Ovary (tissue), 9 donors: Measurements from ENCODE around the gene R3HDM2. TPM values are rescaled to one million over a fixed set of nuclear protein-coding genes. Genes with fewer than 3 reads are reported as not detected.

Experiments
- DNase-seq, 5 donors: peaks; one replicate each; pipeline ENCODE4 v3.0.0-alpha.2; 2019 to 2020
- H3K27ac ChIP-seq, 2 donors: fragments of 200-600 bp; one replicate each; pipeline versions ENCODE4 v1.5.1 to v1.8.0; 2019 to 2022
- H3K27me3 ChIP-seq: fragments of 200-600 bp; one replicate; pipeline ENCODE4 v1.8.0; 2022
- H3K36me3 ChIP-seq: fragments of 200-600 bp; sonication (generic); one replicate; pipeline ENCODE4 v1.5.1; 2019
- H3K4me1 ChIP-seq: one replicate; pipeline ENCODE4 v1.8.1; 2013; ENCODE audit warnings: mild to moderate bottlenecking, moderate library complexity; ENCODE audit not compliant: insufficient read depth
- H3K4me3 ChIP-seq: fragments of 200-600 bp; sonication (generic); one replicate; pipeline ENCODE4 v1.5.1; 2017
- H3K9me3 ChIP-seq, 2 donors: fragments of 200-600 bp in 1 of 2; sonication (generic) in 1 of 2; one replicate each; pipeline versions ENCODE4 v1.5.1 to v1.8.1; 2013 to 2019; ENCODE audit warnings: mild to moderate bottlenecking in 1 of 2, moderate library complexity in 1 of 2
- EP300 ChIP-seq: sonication (generic); formaldehyde crosslinking; IDR thresholded peaks from one replicate; pipeline ENCODE4 v1.6.1; 2017; ENCODE audit warnings: antibody characterized with exemption
- POLR2A ChIP-seq: fragments of 450-650 bp; IDR thresholded peaks from one replicate; pipeline ENCODE4 v1.6.1; 2017; ENCODE audit warnings: antibody characterized with exemption, mild to moderate bottlenecking, moderate library complexity
- WGBS, 3 donors: extraction: QIAGEN DNeasy Blood & Tissue Kit in 1 of 3; methylation state at CpG; one replicate each; pipeline versions ENCODE4 v1.1.5 to v1.1.7; 2013 to 2017; 5-methylcytosine and 5-hydroxymethylcytosine counted together
- intact Hi-C, 4 donors: fragments of 100-400 bp; cut with DNase I; formaldehyde crosslinking; loops; one replicate each; pipeline versions ENCODE4 v1.11.0 to v1.15.1; 2022 to 2023
- polyA plus RNA-seq, 2 donors: library from polyadenylated mRNA; stranded (reverse); fragments of 200-250 nt in 1 of 2; fragments of 350-450 nt in 1 of 2; fragmentation: Illumina TruSeq in 1 of 2; extraction: RNeasy Lipid Tissue Mini Kit (QIAGEN cat#74804) in 1 of 2; gene quantifications; one replicate each; pipeline ENCODE4 v1.2.3, GENCODE V29; 2013 to 2014
- total RNA-seq, 7 donors: library from RNA; depleted of rRNA in 2 of 7; stranded (reverse); fragments of >200 nt in 2 of 7; fragmentation: NEBNext Ultra II Directional in 3 of 7; extraction: Animal tissue kit (Norgen Biotek cat#: 25700) in 3 of 7; gene quantifications; one replicate each; pipeline versions ENCODE4 v1.1.0 to v1.2.4, GENCODE V29; 2016 to 2023
- TF ChIP-seq, protein P1 (sequence below), 3 donors: fragments of 450-650 bp in 2 of 3; fragments of 200-600 bp in 1 of 3; IDR thresholded peaks; one replicate each; pipeline versions ENCODE4 v1.5.1 to v1.8.0; 2016 to 2022; ENCODE audit warnings: antibody characterized with exemption in 3 of 3, mild to moderate bottlenecking in 1 of 3
- donor health status: DM: no; HTN: no; CAD: no; lungs with moderate emphysema.
- donor health status: DM: no; HTN: no; CAD: no.
- donor health status: Bipolar disorder and iron deficiency.
- donor health status: DM: yes; HTN: yes; CAD: no.
- donor health status: DM: no; HTN: no; CAD: no.
- donor health status: DM: yes; HTN: yes; CAD: no.

R3HDM2 gene
- total and polyA plus RNA-seq, 9 donors = 24.3 to 81.4 (median 65.6) TPM

DNA sequence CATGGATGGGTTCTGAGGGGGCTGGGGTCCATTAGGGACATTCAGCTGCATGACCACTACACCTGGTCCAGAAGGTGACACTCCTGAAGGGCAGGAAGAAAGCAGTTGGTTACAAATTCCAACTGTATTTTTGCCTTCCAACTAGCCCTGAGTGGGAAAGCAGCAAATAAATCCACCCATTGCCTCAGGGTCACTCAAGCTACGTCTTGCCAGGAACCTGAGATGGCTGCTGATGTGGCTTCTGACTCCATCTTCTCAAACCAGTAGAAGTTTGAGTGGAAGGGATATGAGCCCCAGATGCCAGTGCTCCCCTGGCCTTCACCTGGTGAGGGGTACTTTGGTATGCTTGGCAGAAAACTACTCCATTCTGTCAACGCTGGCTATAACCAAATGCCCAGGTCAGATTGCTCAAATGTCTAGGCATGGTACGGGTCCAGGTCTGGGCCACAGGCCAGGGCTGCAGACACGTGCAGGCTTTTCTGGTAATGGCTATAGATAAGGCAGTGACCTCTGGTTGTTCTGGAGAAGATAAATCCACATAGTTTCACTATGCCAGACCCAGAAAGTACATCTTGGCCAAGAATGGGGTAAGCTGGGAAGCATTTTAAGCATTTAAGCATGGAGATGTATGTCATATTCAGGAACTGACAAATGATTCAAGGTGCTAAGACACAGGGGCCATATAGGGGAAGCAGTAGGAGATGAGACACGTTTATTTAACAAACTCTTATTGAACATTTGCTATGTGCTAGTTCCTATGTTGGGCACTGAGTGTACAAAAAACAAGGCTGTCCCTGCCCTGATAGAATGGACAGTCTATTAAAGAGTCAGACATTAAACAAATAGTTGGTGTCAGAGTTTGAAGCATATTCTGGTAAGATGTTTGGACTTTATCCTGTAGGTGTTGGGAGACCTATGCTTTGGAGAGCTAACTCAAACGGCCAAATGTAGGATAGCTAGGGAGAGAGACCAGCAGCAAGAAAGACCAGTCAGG is 171.6 kb downstream of the R3HDM2 start:
- H3K9me3 ChIP-seq = no peaks in the 10 kb centered on the region
- no peaks in the 10 kb centered on the region for H3K36me3 ChIP-seq

DNA sequence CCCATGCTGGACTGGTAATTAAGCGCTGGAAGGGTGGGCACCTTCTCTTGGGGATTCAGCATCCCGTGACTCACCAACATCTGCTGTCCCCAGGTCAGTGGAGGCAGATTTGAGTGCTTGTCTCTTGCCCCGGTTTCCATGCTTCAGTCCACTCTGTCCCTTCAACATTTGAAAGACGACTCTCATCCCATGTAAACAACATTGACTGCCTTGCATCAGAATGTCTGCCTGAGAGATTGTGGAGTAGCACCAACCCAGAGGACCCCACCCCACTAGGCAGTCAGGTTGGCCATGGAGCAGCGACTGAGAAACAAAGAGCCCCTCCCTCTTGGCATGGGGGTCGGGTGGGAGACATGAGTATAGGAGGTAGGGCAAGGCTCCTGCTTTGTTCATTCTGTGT is 174.9 kb downstream of the R3HDM2 start:
- no peak overlapping the region for H3K4me3 ChIP-seq
- 82 to 89% (median 87%) methylated on average over 6 of the region's 6 CpGs for WGBS, 3 donors
- no peak overlapping the region for H3K27ac ChIP-seq
- no peaks in the 10 kb centered on the region for H3K36me3 ChIP-seq
- H3K27me3 ChIP-seq = no peaks in the 10 kb centered on the region
- H3K4me1 ChIP-seq = no peaks in the 10 kb centered on the region
- no peak for DNase-seq
- H3K9me3 ChIP-seq = no peaks in the 10 kb centered on the region
- intact Hi-C loops = no loop called here
- TF ChIP-seq, protein P1, sequence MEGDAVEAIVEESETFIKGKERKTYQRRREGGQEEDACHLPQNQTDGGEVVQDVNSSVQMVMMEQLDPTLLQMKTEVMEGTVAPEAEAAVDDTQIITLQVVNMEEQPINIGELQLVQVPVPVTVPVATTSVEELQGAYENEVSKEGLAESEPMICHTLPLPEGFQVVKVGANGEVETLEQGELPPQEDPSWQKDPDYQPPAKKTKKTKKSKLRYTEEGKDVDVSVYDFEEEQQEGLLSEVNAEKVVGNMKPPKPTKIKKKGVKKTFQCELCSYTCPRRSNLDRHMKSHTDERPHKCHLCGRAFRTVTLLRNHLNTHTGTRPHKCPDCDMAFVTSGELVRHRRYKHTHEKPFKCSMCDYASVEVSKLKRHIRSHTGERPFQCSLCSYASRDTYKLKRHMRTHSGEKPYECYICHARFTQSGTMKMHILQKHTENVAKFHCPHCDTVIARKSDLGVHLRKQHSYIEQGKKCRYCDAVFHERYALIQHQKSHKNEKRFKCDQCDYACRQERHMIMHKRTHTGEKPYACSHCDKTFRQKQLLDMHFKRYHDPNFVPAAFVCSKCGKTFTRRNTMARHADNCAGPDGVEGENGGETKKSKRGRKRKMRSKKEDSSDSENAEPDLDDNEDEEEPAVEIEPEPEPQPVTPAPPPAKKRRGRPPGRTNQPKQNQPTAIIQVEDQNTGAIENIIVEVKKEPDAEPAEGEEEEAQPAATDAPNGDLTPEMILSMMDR (IDR thresholded peaks at IDR 0.05) = no peak
- TF ChIP-seq POLR2A (no peak), EP300 (no peak)

More for the DNA sequence above, 171.6 kb downstream of the R3HDM2 start:
- H3K27ac ChIP-seq = no peak overlapping the region
- no peak for TF ChIP-seq EP300
- TF ChIP-seq, protein P1 (IDR thresholded peaks at IDR 0.05) = no peak
- no peak for TF ChIP-seq POLR2A
- H3K4me3 ChIP-seq = no peak overlapping the region
- 46 to 51% (median 50%) methylated on average over 6 of the region's 6 CpGs for WGBS, 3 donors
- H3K4me1 ChIP-seq = no peaks in the 10 kb centered on the region
- no peak for DNase-seq
- H3K27me3 ChIP-seq = no peaks in the 10 kb centered on the region
- intact Hi-C loops = no loop called here

DNA sequence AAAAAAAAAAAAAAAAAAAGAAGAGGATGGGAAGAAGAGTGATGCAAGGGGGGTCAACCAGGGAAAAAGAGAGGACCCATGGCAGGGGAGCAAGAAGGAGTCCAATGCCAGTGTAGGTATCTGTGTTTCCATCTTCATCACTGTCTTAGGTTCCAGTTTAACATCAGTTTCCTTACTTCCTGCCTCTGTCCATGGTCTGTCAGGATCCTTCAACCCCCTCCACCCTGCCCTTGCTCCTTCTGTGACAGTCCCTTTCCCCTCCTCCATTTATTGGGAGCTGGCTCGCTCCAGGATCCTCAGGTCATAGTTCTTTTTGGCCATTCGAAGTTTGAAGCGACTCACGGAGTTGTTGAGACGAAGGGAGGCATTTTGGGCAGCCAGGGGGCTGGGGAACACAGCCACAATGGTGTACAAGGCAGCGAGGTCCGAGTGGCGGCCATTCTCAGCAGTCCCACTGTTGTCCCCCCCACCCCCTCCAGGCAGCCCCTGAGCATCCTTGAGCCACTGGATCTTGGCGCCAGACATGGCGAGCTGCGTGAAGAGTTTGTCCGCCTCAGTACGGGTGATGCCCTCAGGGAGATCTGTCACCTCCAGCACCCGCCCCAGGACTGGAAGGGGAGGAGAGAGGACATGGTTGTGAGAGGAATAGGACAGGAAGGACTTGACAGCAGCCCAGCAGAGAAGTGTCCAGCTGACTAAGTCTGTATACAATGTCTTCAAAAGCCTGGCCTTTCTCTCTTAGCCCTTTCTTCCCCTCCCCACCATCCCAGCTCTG is 176.2 kb downstream of the R3HDM2 start:
- Histone ChIP-seq H3K4me1 (no peaks in the 10 kb centered on the region), H3K36me3 (no peaks in the 10 kb centered on the region), H3K27ac (no peak overlapping the region), H3K4me3 (no peak overlapping the region), H3K27me3 (no peaks in the 10 kb centered on the region), H3K9me3 (no peaks in the 10 kb centered on the region)
- TF ChIP-seq, protein P1 (IDR thresholded peaks at IDR 0.05) = no peak
- TF ChIP-seq EP300 = no peak
- no peak for TF ChIP-seq POLR2A
- DNase-seq = no peak
- 81 to 90% (median 87%) methylated on average over 14 of the region's 14 CpGs for WGBS, 3 donors
- intact Hi-C loops = no loop called here

DNA sequence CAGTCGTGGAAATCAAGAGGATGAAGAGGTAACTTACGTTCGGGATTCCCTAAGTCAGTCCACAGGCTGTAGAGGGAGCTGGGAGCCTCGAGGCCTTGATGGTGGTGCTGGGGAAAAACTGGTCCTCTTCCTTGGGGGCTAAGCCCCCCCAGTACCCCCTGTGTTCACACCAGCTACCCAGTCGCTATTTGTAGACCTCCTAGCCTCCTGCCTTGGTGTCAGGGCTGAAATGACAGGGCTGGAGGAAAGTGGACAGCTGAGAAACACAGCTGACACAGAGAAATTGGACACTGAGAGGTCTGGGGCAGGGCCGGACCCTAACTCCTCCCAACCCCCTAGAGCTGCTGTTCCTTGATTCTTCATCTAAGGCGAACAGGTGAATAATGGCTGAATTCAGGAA is 179.9 kb downstream of the R3HDM2 start, which contains the start of gene STAC3:
STAC3 (minus strand) TSS at position 232 of the 400 bp plus-strand sequence. CDS start 1,551 bp downstream, outside the sequence.
- TF ChIP-seq POLR2A = no peak
- TF ChIP-seq, protein P1 (IDR thresholded peaks at IDR 0.05) = no peak
- TF ChIP-seq EP300 = no peak
- H3K36me3 ChIP-seq = no peaks in the 10 kb centered on the region
- H3K27me3 ChIP-seq = no peaks in the 10 kb centered on the region
- peak in 1 of 5 donors; percentile 8 for DNase-seq
- no peaks in the 10 kb centered on the region for H3K4me1 ChIP-seq
- 53 to 73% (median 57%) methylated on average over 7 of the region's 7 CpGs for WGBS, 3 donors
- H3K27ac ChIP-seq = no peak within 1 kb of the TSS
- H3K4me3 ChIP-seq = no peak within 1 kb of the TSS
- H3K9me3 ChIP-seq = no peaks in the 10 kb centered on the region
- intact Hi-C loops = no loop called here
